Esophagus muscularis mucosa (tissue), 4 donors: ENCODE data around the gene MRPL23. TPM values are rescaled to one million over a fixed set of nuclear protein-coding genes. Genes with fewer than 3 reads are reported as not detected.

Experiments
- DNase-seq: peaks from one replicate; pipeline ENCODE4 v3.0.0-alpha.2; 2017; ENCODE audit errors: extremely low spot score
- H3K27ac ChIP-seq, 4 donors: fragments of 200-600 bp; sonication (generic); replicated peaks in 1 of 4; 1 replicate in 3 of 4; 2 replicates in 1 of 4; pipeline ENCODE4 v1.5.1; 2016 to 2019; ENCODE audit warnings: mild to moderate bottlenecking in 1 of 4
- H3K27me3 ChIP-seq, 4 donors: fragments of 200-600 bp; sonication (generic); one replicate each; pipeline versions ENCODE4 v1.5.1 to v1.6.0; 2016 to 2019
- H3K36me3 ChIP-seq, 4 donors: fragments of 200-600 bp; sonication (generic); one replicate each; pipeline ENCODE4 v1.5.1; 2016 to 2019
- H3K4me1 ChIP-seq, 4 donors: fragments of 200-600 bp; sonication (generic); one replicate each; pipeline ENCODE4 v1.5.1; 2016 to 2019
- H3K4me3 ChIP-seq, 4 donors: fragments of 200-600 bp; sonication (generic); 1 replicate in 2 of 4; 2 replicates in 2 of 4; pipeline ENCODE4 v1.5.1; 2016 to 2019; ENCODE audit warnings: mild to moderate bottlenecking in 4 of 4, moderate library complexity in 1 of 4
- H3K9me3 ChIP-seq, 4 donors: fragments of 200-600 bp; sonication (generic); 1 replicate in 3 of 4; 2 replicates in 1 of 4; pipeline ENCODE4 v1.5.1; 2016 to 2019
- CTCF ChIP-seq, 3 experiments: fragments of 200-600 bp in 2 of 3; fragments of 450-650 bp in 1 of 3; sonication (generic) in 2 of 3; IDR thresholded peaks; one replicate each; pipeline ENCODE4 v1.5.1; 2017 to 2019; ENCODE audit warnings: antibody characterized with exemption in 3 of 3, mild to moderate bottlenecking in 2 of 3, moderate library complexity in 1 of 3
- EP300 ChIP-seq: sonication (generic); formaldehyde crosslinking; IDR thresholded peaks from one replicate; pipeline ENCODE4 v1.6.1; 2017; ENCODE audit warnings: antibody characterized with exemption
- POLR2A ChIP-seq: fragments of 450-650 bp; IDR thresholded peaks from one replicate; pipeline ENCODE4 v1.6.1; 2017; ENCODE audit warnings: antibody characterized with exemption, moderate library complexity, mild to moderate bottlenecking, low read depth
- POLR2AphosphoS5 ChIP-seq, 2 donors: sonication (generic); formaldehyde crosslinking; IDR thresholded peaks; one replicate each; pipeline ENCODE4 v1.6.1; 2017; ENCODE audit warnings: antibody characterized with exemption in 2 of 2
- WGBS: methylation state at CpG from one replicate; pipeline ENCODE4 v1.1.5; 2018; 5-methylcytosine and 5-hydroxymethylcytosine counted together
- intact Hi-C: fragments of 100-400 bp; cut with DNase I; formaldehyde crosslinking; loops from one replicate; pipeline ENCODE4 v1.15.1; 2023
- total RNA-seq, 4 donors: library from RNA; depleted of rRNA; stranded (reverse); fragments of >200 nt; gene quantifications; one replicate each; pipeline versions ENCODE4 v1.1.0 to v1.2.1, GENCODE V29; 2016

The MRPL23 gene
- total RNA-seq, 4 donors from 2014 or later = 82.0 to 153 (median 92.4) TPM

DNA sequence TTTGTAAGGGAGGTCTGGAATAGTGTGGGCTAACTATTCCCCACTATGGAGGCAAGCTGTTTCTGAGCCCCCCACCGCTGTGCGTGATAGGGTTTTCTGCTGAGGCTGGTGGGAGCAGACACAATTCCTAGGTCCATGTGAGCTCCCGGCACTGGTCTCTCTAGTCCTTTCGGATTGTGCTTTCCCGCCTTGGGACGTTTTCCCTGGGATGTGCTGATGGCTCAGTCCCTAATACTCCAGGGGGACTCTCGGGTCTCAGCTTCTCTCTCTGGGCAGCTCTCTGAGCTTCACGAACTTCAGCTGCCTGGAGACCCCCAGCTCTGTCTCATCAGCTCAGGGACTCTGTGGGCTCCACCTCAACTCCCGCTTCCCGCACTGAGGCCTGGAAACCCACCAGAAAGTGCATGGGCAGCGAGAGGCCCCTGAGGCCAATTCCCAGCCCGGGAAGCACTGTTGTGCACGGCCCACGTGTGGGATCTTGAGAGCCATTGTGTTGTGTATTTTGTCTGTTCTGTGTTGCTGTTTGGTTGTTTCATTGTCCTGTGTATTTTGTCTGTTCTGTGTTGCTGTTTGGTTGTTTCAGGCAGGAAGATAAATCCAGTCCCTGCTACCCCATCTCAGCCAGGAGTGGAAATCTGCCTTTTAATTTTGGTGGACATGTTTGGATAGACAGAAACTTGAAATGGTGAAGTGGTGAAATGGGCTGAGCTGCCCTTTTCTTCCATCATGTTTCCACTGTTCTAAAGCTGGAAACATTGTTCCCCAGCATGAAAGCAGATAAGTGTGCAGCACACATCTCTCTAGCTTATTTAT lies 40.3 kb upstream of the MRPL23 start:
- no peak for DNase-seq
- TF ChIP-seq CTCF (IDR thresholded peaks at IDR 0.05) = no peak
- no peak for TF ChIP-seq EP300
- no peak for TF ChIP-seq POLR2AphosphoS5 (IDR thresholded peaks at IDR 0.05)
- no peak for TF ChIP-seq POLR2A
- intact Hi-C loops = no loop called here
- H3K9me3 ChIP-seq = no peaks in the 10 kb centered on the region
- H3K27ac ChIP-seq = peak overlapping the region; percentile 52 to 78 (median 70)
- H3K36me3 ChIP-seq = no peaks in the 10 kb centered on the region
- no peak overlapping the region for H3K4me3 ChIP-seq
- WGBS = 73% methylated on average over 14 of the region's 14 CpGs
- no peaks in the 10 kb centered on the region for H3K27me3 ChIP-seq
- peaks cover 24 to 30% (median 28%) of the 10 kb centered on the region in 4 donors for H3K4me1 ChIP-seq

DNA sequence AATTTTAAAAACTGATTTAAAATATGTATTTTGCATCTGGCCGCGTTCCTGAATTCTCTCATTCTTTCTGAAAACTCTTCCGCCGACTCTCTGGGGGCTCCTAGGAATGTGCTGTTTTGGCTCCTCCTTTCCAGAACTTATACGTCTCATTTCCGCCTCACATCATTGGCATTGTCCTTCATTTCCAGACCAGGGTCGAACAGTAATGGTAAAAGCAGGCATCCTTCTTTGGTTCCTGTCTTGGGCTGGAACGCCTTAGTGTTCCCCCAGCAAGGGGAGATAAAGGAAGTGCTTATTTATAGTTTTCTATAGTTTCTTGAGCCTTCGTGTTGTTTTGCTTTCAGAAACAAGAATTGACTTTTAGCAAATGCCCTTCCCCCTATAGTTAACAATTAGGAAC lies 38.5 kb upstream of the MRPL23 start:
- intact Hi-C loops = no loop called here

GRCh38 chr11:1909524-1909923 lies 37.6 kb upstream of the MRPL23 start:
- no peak for DNase-seq
- Histone ChIP-seq H3K4me3 (no peak overlapping the region), H3K4me1 (peaks cover 24 to 30% (median 28%) of the 10 kb centered on the region in 4 donors), H3K27ac (peak overlapping the region; percentile 52 to 78 (median 70)), H3K36me3 (no peaks in the 10 kb centered on the region), H3K27me3 (no peaks in the 10 kb centered on the region), H3K9me3 (no peaks in the 10 kb centered on the region)
- intact Hi-C loops = no loop called here
- TF ChIP-seq CTCF (IDR thresholded peaks at IDR 0.05) = no peak
- TF ChIP-seq POLR2AphosphoS5 (IDR thresholded peaks at IDR 0.05) = no peak
- TF ChIP-seq POLR2A = no peak
- 92% methylated on average over 7 of the region's 7 CpGs for WGBS

More for the DNA sequence above, 38.5 kb upstream of the MRPL23 start:
- peak; percentile 18 to 55 for TF ChIP-seq POLR2AphosphoS5 (IDR thresholded peaks at IDR 0.05)
- TF ChIP-seq CTCF (IDR thresholded peaks at IDR 0.05) = no peak
- Histone ChIP-seq H3K36me3 (no peaks in the 10 kb centered on the region), H3K4me3 (peak overlapping the region in 3 of 4 donors; percentile 4 to 12 (median 7)), H3K4me1 (peaks cover 24 to 30% (median 28%) of the 10 kb centered on the region in 4 donors), H3K9me3 (no peaks in the 10 kb centered on the region), H3K27ac (peak overlapping the region; percentile 52 to 78 (median 70)), H3K27me3 (no peaks in the 10 kb centered on the region)
- 36% methylated on average over 9 of the region's 9 CpGs for WGBS
- DNase-seq = no peak

GRCh38 chr11:1912289-1912878 lies 34.7 kb upstream of the MRPL23 start:
- intact Hi-C loops = no loop called here
- 72% methylated on average over 13 of the region's 13 CpGs for WGBS
- Histone ChIP-seq H3K36me3 (no peaks in the 10 kb centered on the region), H3K4me3 (no peak overlapping the region), H3K27ac (no peak overlapping the region), H3K27me3 (no peaks in the 10 kb centered on the region), H3K9me3 (no peaks in the 10 kb centered on the region), H3K4me1 (peaks cover 23 to 26% (median 24%) of the 10 kb centered on the region in 4 donors)
- no peak for DNase-seq
- TF ChIP-seq EP300 = no peak
- TF ChIP-seq POLR2AphosphoS5 (IDR thresholded peaks at IDR 0.05) = no peak
- TF ChIP-seq POLR2A = no peak
- TF ChIP-seq CTCF (IDR thresholded peaks at IDR 0.05) = no peak
